Sigmoid colon (tissue), 3 donors: Measurements from ENCODE around the gene OR6T1.

Experiments used
- CTCF ChIP-seq, 4 experiments: fragments of 450-650 bp in 3 of 4; fragments of 200-600 bp in 1 of 4; IDR thresholded peaks; one replicate each; pipeline ENCODE4 v1.5.1; 2016 to 2019; ENCODE audit warnings: antibody characterized with exemption in 4 of 4, mild to moderate bottlenecking in 3 of 4, moderate library complexity in 2 of 4
- POLR2A ChIP-seq, 2 donors: fragments of 450-650 bp; IDR thresholded peaks; one replicate each; pipeline ENCODE4 v1.6.1; 2016; ENCODE audit warnings: antibody characterized with exemption in 2 of 2, mild to moderate bottlenecking in 2 of 2, moderate library complexity in 2 of 2

GRCh38 chr11:123943738-123944137 is at the start of gene OR6T1:
- TF ChIP-seq CTCF (IDR thresholded peaks at IDR 0.05) (no peak), POLR2A (IDR thresholded peaks at IDR 0.05) (no peak)
